NB4 (cell line): ENCODE measurements around the gene FAM184A.

Experiments
- MYC ChIP-seq: IDR thresholded peaks from 2 replicates; pipeline ENCODE4 v1.6.1; 2011; ENCODE audit warnings: low read depth, low read length
- POLR2A ChIP-seq: IDR thresholded peaks from 2 replicates; pipeline ENCODE4 v1.6.1; 2011; ENCODE audit warnings: mild to moderate bottlenecking; ENCODE audit not compliant: insufficient read length; ENCODE audit errors: extremely low read depth
- TF ChIP-seq, protein P1 (sequence below): IDR thresholded peaks from one replicate; pipeline ENCODE4 v1.5.1; 2012; ENCODE audit warnings: low read depth, low read length
- TF ChIP-seq, protein P2 (sequence below): IDR thresholded peaks from 2 replicates; pipeline ENCODE4 v1.6.1; 2011; ENCODE audit warnings: low read depth, low read length

DNA sequence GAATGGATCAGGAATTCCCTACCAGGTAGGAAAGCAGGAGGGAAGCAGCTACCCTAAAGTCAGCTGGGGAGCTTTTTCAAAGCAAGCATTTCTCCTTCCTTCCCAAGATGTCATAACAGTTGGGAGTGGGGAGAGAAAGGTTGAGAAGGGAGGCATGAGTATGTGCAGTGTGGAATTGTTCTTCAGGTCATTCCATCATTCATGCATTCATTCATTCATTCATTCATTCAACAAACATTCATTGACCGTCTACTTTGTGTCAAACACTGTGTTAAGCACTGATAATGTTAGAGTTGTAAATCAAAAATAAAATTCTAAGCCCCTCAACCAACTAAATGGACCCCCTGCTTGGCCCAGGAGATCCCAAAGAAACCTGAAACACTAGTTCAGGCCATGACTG, 49.2 kb upstream of the FAM184A start:
- TF ChIP-seq, protein P1, sequence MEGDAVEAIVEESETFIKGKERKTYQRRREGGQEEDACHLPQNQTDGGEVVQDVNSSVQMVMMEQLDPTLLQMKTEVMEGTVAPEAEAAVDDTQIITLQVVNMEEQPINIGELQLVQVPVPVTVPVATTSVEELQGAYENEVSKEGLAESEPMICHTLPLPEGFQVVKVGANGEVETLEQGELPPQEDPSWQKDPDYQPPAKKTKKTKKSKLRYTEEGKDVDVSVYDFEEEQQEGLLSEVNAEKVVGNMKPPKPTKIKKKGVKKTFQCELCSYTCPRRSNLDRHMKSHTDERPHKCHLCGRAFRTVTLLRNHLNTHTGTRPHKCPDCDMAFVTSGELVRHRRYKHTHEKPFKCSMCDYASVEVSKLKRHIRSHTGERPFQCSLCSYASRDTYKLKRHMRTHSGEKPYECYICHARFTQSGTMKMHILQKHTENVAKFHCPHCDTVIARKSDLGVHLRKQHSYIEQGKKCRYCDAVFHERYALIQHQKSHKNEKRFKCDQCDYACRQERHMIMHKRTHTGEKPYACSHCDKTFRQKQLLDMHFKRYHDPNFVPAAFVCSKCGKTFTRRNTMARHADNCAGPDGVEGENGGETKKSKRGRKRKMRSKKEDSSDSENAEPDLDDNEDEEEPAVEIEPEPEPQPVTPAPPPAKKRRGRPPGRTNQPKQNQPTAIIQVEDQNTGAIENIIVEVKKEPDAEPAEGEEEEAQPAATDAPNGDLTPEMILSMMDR, result no peak
- TF ChIP-seq, protein P2, sequence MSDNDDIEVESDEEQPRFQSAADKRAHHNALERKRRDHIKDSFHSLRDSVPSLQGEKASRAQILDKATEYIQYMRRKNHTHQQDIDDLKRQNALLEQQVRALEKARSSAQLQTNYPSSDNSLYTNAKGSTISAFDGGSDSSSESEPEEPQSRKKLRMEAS, result no peak
- TF ChIP-seq MYC, result no peak
- no peak for TF ChIP-seq POLR2A
